ENCODE measurements around the gene PYROXD2.

DNA sequence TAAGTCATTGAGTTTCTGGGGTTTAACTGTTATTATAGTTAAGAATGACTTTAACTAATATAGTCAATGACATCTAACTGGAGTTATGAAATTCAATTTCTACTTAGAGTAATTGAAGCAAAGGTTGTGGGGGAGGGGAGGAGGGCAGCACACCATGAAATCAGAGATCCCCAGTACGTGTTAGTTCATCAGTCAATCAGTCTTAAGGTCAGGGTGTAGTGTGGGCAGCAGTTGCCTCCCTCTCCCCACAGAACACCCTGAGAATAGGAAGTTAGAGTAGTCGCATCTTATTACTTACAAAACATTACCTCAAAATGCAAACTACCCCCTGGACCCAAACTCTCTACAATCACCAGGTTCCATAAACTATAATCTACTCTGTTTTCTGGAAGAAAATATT is 38.7 kb upstream of the PYROXD2 start:
- TF ChIP-seq, protein P1, sequence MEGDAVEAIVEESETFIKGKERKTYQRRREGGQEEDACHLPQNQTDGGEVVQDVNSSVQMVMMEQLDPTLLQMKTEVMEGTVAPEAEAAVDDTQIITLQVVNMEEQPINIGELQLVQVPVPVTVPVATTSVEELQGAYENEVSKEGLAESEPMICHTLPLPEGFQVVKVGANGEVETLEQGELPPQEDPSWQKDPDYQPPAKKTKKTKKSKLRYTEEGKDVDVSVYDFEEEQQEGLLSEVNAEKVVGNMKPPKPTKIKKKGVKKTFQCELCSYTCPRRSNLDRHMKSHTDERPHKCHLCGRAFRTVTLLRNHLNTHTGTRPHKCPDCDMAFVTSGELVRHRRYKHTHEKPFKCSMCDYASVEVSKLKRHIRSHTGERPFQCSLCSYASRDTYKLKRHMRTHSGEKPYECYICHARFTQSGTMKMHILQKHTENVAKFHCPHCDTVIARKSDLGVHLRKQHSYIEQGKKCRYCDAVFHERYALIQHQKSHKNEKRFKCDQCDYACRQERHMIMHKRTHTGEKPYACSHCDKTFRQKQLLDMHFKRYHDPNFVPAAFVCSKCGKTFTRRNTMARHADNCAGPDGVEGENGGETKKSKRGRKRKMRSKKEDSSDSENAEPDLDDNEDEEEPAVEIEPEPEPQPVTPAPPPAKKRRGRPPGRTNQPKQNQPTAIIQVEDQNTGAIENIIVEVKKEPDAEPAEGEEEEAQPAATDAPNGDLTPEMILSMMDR (IDR thresholded peaks at IDR 0.05; ENCODE audit: low read depth, low read length) = no peak
- TF ChIP-seq EZH2phosphoT487 (IDR thresholded peaks at IDR 0.05; ENCODE audit: low read depth) = no peak
